Measurements from ENCODE around the gene GNAI1.

The GNAI1 gene

DNA sequence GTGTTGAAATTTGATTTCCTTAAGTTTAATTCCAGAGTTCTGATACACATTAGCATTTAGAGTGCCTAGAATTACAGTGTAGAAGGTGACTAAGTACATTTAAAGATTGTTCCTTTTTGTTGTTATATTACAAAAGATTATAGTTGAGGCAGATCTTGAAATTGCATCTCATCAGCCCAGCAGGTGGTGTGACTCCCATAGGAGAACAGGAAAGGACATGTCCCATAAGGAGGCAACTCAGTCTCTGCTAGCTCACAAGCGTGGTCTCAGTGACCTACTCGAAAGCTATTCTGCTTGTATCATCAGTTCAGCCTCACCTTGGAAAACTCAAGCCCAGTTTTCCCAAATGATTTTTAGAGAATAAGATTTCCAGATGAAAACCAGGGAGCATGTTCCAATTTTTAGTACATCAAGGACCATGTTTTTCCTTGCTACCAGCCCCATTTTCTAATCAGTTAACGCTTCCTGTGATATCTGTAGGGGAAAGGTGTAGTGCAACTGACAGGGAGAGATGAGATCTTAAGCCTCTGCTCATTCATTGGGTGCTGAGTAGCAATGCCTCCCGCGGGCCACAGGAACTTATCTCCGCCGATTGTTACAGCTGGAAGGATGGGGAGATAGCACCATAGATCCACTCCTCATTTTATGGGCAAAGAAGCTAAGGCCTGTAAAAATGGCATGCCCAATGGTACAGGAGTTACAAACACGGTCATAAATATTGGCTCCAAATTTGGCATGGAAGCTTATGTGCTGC, 1.1 kb upstream of the GNAI1 start:
- peak overlapping the region; percentile 69; the same call in 1 of the 2 replicates for H3K27ac ChIP-seq

DNA sequence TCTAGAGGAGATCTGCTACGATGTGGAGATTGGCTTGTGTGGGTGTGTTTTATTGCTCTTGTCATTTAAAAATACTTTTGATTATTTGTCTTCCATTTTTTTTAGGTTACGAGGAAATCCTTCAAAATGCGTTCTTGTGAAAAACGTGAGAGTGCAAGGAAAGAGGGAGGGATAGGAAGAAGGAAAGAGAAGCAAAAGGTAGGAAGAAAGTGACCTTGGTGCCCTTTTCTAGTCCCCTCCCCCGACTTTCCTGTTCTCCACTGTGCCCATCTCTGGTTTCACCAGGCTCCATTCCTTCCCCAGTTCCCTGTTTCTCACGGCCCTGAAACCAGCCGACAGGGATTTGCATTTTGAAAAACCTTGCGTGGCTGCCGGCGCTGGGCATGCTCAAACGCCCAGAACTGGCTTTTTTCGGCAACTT, 506 bp upstream of the GNAI1 start:
- peak overlapping the region; percentile 69 for H3K27ac ChIP-seq
- TF ChIP-seq ZFX (IDR thresholded peaks at IDR 0.05) = no peak
- TF ChIP-seq, protein P1, sequence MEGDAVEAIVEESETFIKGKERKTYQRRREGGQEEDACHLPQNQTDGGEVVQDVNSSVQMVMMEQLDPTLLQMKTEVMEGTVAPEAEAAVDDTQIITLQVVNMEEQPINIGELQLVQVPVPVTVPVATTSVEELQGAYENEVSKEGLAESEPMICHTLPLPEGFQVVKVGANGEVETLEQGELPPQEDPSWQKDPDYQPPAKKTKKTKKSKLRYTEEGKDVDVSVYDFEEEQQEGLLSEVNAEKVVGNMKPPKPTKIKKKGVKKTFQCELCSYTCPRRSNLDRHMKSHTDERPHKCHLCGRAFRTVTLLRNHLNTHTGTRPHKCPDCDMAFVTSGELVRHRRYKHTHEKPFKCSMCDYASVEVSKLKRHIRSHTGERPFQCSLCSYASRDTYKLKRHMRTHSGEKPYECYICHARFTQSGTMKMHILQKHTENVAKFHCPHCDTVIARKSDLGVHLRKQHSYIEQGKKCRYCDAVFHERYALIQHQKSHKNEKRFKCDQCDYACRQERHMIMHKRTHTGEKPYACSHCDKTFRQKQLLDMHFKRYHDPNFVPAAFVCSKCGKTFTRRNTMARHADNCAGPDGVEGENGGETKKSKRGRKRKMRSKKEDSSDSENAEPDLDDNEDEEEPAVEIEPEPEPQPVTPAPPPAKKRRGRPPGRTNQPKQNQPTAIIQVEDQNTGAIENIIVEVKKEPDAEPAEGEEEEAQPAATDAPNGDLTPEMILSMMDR (conservative IDR thresholded peaks at IDR 0.05) = no peak

More for the DNA sequence above, 1.1 kb upstream of the GNAI1 start:
- TF ChIP-seq ZFX (IDR thresholded peaks at IDR 0.05) = no peak
- TF ChIP-seq, protein P1 (conservative IDR thresholded peaks at IDR 0.05) = peak; percentile 30

DNA sequence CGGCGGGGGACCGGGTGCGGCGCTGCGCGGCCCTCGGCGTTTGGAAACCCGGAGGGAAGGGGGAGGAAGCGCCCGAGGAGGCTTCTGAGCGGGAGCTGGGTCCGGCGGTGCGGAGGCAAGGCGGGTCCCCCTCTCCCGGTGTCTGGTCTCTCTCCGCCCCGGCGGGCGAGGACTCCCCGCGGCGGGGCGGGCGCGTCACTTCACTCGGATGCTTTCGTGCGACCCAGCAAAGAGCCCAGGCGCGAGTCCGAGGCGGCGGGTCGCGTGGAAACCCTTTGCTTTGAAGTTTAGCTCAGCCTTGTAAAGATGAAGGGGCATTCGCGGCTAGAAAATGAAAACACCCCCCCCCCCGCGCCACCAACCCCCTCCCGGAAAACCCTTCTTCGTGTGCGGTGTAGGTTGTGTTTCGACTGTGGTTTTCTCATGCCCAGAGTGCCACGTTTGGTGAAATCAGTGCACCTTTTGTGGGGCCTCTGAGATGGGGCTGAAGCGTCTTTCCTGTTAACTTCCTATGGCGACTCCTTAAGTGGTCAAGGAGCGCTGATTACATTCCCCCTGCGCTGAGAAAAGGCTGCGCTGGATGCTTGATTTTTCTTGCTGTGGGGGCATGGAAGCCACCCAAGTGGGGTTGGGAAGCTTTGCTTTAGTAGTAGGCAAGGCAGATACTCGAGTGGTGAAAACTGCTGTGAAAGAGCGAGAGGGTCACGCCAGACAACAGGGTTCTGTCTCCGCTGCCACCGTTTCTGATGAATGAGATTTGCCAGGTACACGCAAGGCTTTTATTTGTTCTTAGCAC, 876 bp downstream of the GNAI1 start:
- no peak for TF ChIP-seq ZFX (IDR thresholded peaks at IDR 0.05)
- TF ChIP-seq, protein P1 (conservative IDR thresholded peaks at IDR 0.05) = no peak
- H3K27ac ChIP-seq = peak overlapping the region; percentile 69

DNA sequence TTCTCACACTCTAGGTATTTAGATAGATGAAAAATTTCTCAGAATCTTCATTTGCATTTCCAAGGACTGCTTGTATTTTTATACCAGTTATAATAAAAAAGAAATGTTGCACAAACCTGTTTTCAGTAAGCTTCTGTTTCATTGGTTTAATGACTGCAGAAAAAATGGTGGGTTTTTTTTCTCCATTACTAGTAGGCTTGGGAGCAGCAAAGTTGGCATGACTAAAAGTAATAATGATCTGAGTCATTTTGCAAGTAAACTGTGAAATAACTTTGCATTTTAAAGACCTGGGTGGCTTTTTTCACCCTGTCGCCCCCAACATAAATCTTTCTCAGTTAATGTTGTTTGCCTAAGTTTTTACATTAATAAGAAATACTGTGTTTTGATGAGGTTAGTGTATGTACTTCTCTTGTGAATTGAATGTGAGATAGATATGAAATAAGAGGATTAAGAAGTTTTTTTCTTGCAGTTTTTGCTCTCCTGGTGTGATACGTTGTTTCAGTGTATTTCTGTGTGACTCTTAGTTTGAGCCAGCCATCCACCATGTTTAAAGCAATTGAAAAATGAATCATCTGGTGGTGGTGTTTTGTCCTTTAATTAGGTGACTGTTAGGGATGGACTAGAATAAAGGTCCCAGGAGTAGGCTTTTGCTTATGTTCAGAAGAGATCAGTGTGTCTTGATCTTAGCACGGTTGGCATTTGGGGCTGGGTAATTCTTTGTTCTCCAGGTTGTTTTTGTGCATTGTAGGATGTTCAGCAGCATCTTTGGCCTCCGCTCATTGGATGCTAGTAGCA, 1.8 kb downstream of the GNAI1 start:
- TF ChIP-seq ZFX (IDR thresholded peaks at IDR 0.05) = no peak
- TF ChIP-seq, protein P1 (conservative IDR thresholded peaks at IDR 0.05) = no peak
- H3K27ac ChIP-seq = no peak overlapping the region

DNA sequence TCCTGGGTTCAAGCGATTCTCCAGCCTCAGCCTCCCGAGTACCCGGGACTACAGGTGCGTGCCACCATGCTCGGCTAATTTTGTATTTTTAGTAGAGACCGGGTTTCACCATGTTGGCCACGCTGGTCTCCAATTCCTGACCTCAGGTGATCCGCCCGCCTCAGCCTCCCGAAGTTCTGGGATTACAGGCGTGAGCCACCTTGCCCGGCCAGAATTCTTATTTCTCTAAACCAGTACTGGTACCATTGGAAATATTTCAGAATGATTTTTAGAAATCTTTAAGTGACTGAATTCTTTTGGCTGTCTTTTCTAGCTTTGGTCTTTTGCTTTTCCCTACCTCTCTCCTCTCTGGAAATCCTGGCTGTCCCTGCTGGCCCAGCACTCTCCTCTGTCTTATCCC, 2.8 kb downstream of the GNAI1 start:
- TF ChIP-seq, protein P1 (conservative IDR thresholded peaks at IDR 0.05) = no peak
- TF ChIP-seq ZFX (IDR thresholded peaks at IDR 0.05) = no peak
- no peak overlapping the region for H3K27ac ChIP-seq

DNA sequence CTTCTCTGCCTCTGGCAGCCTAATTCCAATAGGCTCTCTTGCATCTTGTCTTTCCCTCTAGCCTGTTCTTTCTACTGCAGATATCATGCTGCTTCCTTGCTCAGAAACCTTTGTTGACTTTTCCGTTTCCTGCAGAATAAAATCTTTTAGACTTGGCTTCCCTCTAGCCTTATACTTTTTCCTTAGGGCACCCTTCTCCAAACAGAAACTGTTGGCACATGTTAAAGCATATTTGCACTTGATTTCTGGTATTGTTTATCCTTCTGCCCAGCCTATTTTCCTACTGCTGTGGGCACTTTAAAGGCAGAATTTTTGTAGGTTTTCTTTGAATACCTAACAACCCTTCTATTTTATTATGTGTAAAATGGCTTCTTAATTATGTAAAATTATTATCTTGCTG, 4.6 kb downstream of the GNAI1 start:
- H3K27ac ChIP-seq = no peak overlapping the region
- TF ChIP-seq, protein P1 (conservative IDR thresholded peaks at IDR 0.05) = no peak
- TF ChIP-seq ZFX (IDR thresholded peaks at IDR 0.05) = no peak
